ENCODE results near the gene KRTAP3-3. TPM values are rescaled to one million over a fixed set of nuclear protein-coding genes. Genes with fewer than 3 reads are reported as not detected.

KRTAP3-3 gene
- total and polyA plus RNA-seq, 4 experiments from 2014 or later: not detected

DNA sequence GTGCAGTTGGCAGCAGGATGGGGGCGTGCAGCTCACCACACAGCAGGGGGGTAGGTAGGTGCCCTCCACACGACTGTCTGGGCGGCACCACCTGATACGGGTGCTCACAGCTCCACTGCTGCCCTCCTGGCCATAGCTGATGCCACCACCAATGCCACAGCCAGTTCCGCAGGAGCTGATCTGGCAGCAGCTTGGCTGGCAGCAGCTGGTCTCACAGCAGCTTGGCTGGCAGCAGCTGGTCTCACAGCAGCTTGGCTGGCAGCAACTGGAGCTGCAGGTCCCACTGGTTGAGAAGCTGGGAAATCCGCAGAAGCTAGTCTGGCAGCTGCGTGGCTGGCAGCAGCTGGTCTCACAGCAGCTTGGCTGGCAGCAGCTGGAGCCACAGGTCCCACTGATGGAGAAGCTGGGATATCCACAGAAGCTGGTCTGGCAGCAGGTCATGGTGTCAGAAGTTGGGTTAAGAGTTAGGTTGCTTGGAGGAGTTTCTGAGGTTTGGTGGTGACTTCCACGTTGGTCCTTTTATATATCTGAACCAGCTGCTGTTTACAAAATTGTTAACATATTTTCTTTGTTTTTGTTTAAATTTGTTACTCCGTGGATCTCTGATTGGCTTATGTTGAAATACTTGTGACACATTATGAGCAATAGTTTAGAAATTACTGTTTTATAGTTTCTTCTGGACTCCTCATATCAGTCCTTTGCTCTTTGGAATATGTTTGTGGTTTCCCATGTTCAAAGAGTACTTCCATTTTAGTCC, 32.9 kb upstream of the KRTAP3-3 start, which contains the start of gene KRTAP1-5:
Gene KRTAP1-5 (minus strand): TSS at position 494 of the 757 bp plus-strand sequence. CDS start 53 bp downstream, at position 441.
- peaks cover 17 to 25% of the 10 kb centered on the region in 2 donors for H3K27me3 Mint-ChIP-seq

GRCh38 chr17:41024697-41025096, 30.7 kb upstream of the KRTAP3-3 start:
- Histone ChIP-seq H3K27me3 (ENCODE audit: insufficient read depth, low read length) (no peaks in the 10 kb centered on the region), H3K4me3 (ENCODE audit: low read length in 2 of 2) (no peak overlapping the region), H3K36me3 (ENCODE audit: insufficient read depth, low read length) (no peaks in the 10 kb centered on the region), H3K27ac (ENCODE audit: low read depth, low read length) (no peak overlapping the region), H3K9me3 (ENCODE audit: control insufficient read depth in 1 of 2, low read length in 2 of 2) (no peaks in the 10 kb centered on the region), H3K4me1 (ENCODE audit: insufficient read depth, low read length) (no peaks in the 10 kb centered on the region)
- Mint-ChIP-seq H3K4me3 (no peak overlapping the region), H3K27ac (no peak overlapping the region), H3K9me3 (peaks cover 0 to 6% (median 3%) of the 10 kb centered on the region in 8 donors), H3K4me1 (no peaks in the 10 kb centered on the region), H3K36me3 (no peaks in the 10 kb centered on the region), H3K27me3 (peaks cover 14 to 16% of the 10 kb centered on the region in 2 donors)
- ChIA-PET POLR2A (ENCODE audit: partially characterized antibody) (no interaction called here), CTCF (ENCODE audit: partially characterized antibody) (no interaction called here)
- intact Hi-C loops (cut with micrococcal nuclease): no loop called here
- DNase-seq: no peak

More for the DNA sequence above, 32.9 kb upstream of the KRTAP3-3 start, which contains the start of gene KRTAP1-5:
- no peak within 1 kb of the TSS for H3K27ac Mint-ChIP-seq
- intact Hi-C loops (cut with micrococcal nuclease): no loop called here
- ChIA-PET CTCF (ENCODE audit: partially characterized antibody) (no interaction called here), POLR2A (ENCODE audit: partially characterized antibody) (no interaction called here)
- no peaks in the 10 kb centered on the region for H3K36me3 Mint-ChIP-seq
- Histone ChIP-seq H3K4me1 (ENCODE audit: insufficient read depth, low read length) (no peaks in the 10 kb centered on the region), H3K27me3 (ENCODE audit: insufficient read depth, low read length) (no peaks in the 10 kb centered on the region), H3K9me3 (ENCODE audit: control insufficient read depth in 1 of 2, low read length in 2 of 2) (no peaks in the 10 kb centered on the region), H3K4me3 (ENCODE audit: low read length in 2 of 2) (no peak within 1 kb of the TSS), H3K36me3 (ENCODE audit: insufficient read depth, low read length) (no peaks in the 10 kb centered on the region), H3K27ac (ENCODE audit: low read depth, low read length) (no peak within 1 kb of the TSS)
- DNase-seq: no peak
- H3K9me3 Mint-ChIP-seq: no peaks in the 10 kb centered on the region
- no peak within 1 kb of the TSS for H3K4me3 Mint-ChIP-seq
- H3K4me1 Mint-ChIP-seq: no peaks in the 10 kb centered on the region

- H3K27me3 ChIP-seq (ENCODE audit: insufficient read depth, low read length): no peaks in the 10 kb centered on the region
- CTCF ChIA-PET (ENCODE audit: partially characterized antibody): no interaction called here
- no peak for DNase-seq
- H3K4me3 Mint-ChIP-seq: no peak overlapping the region
- peaks cover 0 to 6% (median 3%) of the 10 kb centered on the region in 8 donors for H3K9me3 Mint-ChIP-seq
- no peaks in the 10 kb centered on the region for H3K4me1 Mint-ChIP-seq
- POLR2A ChIA-PET (ENCODE audit: partially characterized antibody): no interaction called here
- H3K36me3 ChIP-seq (ENCODE audit: insufficient read depth, low read length): no peaks in the 10 kb centered on the region
- no peak overlapping the region for H3K27ac Mint-ChIP-seq
- no peak overlapping the region for H3K27ac ChIP-seq (ENCODE audit: low read depth, low read length)
- no peaks in the 10 kb centered on the region for H3K9me3 ChIP-seq (ENCODE audit: control insufficient read depth in 1 of 2, low read length in 2 of 2)
- H3K4me1 ChIP-seq (ENCODE audit: insufficient read depth, low read length): no peaks in the 10 kb centered on the region
- H3K4me3 ChIP-seq (ENCODE audit: low read length in 2 of 2): no peak overlapping the region
- intact Hi-C loops (cut with micrococcal nuclease): no loop called here
- H3K27me3 Mint-ChIP-seq: peaks cover 7 to 10% of the 10 kb centered on the region in 2 donors
- H3K36me3 Mint-ChIP-seq: no peaks in the 10 kb centered on the region
Observed at GRCh38 chr17:41020336-41020735, 26.4 kb upstream of the KRTAP3-3 start.

GRCh38 chr17:41019415-41019814, 25.5 kb upstream of the KRTAP3-3 start:
- Histone ChIP-seq H3K27ac (ENCODE audit: low read depth, low read length) (no peak overlapping the region), H3K9me3 (ENCODE audit: control insufficient read depth in 1 of 2, low read length in 2 of 2) (no peaks in the 10 kb centered on the region), H3K4me3 (ENCODE audit: low read length in 2 of 2) (no peak overlapping the region), H3K27me3 (ENCODE audit: insufficient read depth, low read length) (no peaks in the 10 kb centered on the region), H3K4me1 (ENCODE audit: insufficient read depth, low read length) (no peaks in the 10 kb centered on the region), H3K36me3 (ENCODE audit: insufficient read depth, low read length) (no peaks in the 10 kb centered on the region)
- no peaks in the 10 kb centered on the region for H3K4me1 Mint-ChIP-seq
- intact Hi-C loops (cut with micrococcal nuclease): no loop called here
- ChIA-PET POLR2A (ENCODE audit: partially characterized antibody) (no interaction called here), CTCF (ENCODE audit: partially characterized antibody) (no interaction called here)
- H3K27me3 Mint-ChIP-seq: peaks cover 8 to 10% of the 10 kb centered on the region in 2 donors
- peaks cover 0 to 6% (median 3%) of the 10 kb centered on the region in 8 donors for H3K9me3 Mint-ChIP-seq
- H3K27ac Mint-ChIP-seq: no peak overlapping the region
- no peaks in the 10 kb centered on the region for H3K36me3 Mint-ChIP-seq
- DNase-seq: no peak
- H3K4me3 Mint-ChIP-seq: no peak overlapping the region

DNA sequence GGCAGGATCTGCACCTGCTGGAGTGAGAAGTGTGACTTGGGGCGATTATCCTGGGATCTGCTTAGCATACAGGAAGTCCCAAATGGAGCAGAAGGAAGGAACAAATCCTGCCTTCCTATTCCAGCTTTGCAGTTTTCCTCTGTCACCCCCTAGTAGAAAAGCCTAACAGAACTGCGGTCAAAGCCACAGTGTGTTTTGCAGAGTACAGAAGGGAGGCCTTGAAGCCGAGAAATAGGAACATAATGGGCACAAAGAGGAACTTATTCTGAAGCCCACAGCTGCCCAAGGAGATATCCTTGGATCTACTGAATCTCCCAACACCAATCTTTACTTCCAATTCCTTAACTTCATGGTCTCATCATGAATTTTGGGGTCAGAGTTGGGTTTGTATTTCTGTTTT, 24.6 kb upstream of the KRTAP3-3 start:
- H3K9me3 Mint-ChIP-seq: peaks cover 0 to 6% (median 3%) of the 10 kb centered on the region in 8 donors
- H3K4me3 Mint-ChIP-seq: no peak overlapping the region
- peak overlapping the region in 1 of 7 donors; percentile 66 for H3K27ac Mint-ChIP-seq
- no peaks in the 10 kb centered on the region for H3K9me3 ChIP-seq (ENCODE audit: control insufficient read depth in 1 of 2, low read length in 2 of 2)
- H3K4me1 ChIP-seq (ENCODE audit: insufficient read depth, low read length): no peaks in the 10 kb centered on the region
- peaks cover 7 to 8% of the 10 kb centered on the region in 2 donors for H3K27me3 Mint-ChIP-seq
- H3K27ac ChIP-seq (ENCODE audit: low read depth, low read length): no peak overlapping the region
- intact Hi-C loops (cut with micrococcal nuclease): no loop called here
- DNase-seq: no peak
- H3K4me3 ChIP-seq (ENCODE audit: low read length in 2 of 2): no peak overlapping the region
- H3K36me3 ChIP-seq (ENCODE audit: insufficient read depth, low read length): no peaks in the 10 kb centered on the region
- no peaks in the 10 kb centered on the region for H3K4me1 Mint-ChIP-seq
- no peaks in the 10 kb centered on the region for H3K36me3 Mint-ChIP-seq
- ChIA-PET POLR2A (ENCODE audit: partially characterized antibody) (no interaction called here), CTCF (ENCODE audit: partially characterized antibody) (no interaction called here)
- H3K27me3 ChIP-seq (ENCODE audit: insufficient read depth, low read length): no peaks in the 10 kb centered on the region

GRCh38 chr17:41016578-41017215, 22.7 kb upstream of the KRTAP3-3 start:
- Histone ChIP-seq H3K36me3 (ENCODE audit: insufficient read depth, low read length) (no peaks in the 10 kb centered on the region), H3K27ac (ENCODE audit: low read depth, low read length) (no peak overlapping the region), H3K4me3 (ENCODE audit: low read length in 2 of 2) (no peak overlapping the region), H3K4me1 (ENCODE audit: insufficient read depth, low read length) (no peaks in the 10 kb centered on the region), H3K27me3 (ENCODE audit: insufficient read depth, low read length) (no peaks in the 10 kb centered on the region), H3K9me3 (ENCODE audit: control insufficient read depth in 1 of 2, low read length in 2 of 2) (no peaks in the 10 kb centered on the region)
- intact Hi-C loops (cut with micrococcal nuclease): no loop called here
- no peak for DNase-seq
- Mint-ChIP-seq H3K27me3 (peaks cover 7 to 8% of the 10 kb centered on the region in 2 donors), H3K4me1 (no peaks in the 10 kb centered on the region), H3K9me3 (peaks cover 0 to 5% (median 3%) of the 10 kb centered on the region in 8 donors), H3K4me3 (no peak overlapping the region), H3K27ac (no peak overlapping the region), H3K36me3 (no peaks in the 10 kb centered on the region)
- CTCF ChIA-PET (ENCODE audit: partially characterized antibody): no interaction called here
- POLR2A ChIA-PET (ENCODE audit: partially characterized antibody): no interaction called here

DNA sequence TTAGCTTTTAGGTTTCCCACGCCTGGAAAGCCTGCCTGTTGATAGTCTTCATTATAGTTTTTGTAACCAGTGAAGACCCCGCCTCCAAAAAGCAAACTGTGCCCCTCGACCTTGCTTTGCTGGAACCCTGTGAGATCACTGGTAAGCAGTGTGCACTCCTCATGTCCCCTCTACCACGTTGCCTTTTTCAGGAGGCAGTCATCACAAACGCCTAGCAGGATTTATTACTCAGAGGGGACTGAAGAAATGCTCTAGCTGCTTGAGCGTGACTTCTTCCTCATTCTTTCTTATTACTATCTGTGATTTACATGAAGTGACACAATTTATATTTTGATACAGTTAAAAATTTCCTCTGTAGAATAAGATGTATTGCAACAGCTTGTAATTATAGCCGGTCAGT, 21.5 kb upstream of the KRTAP3-3 start:
- H3K9me3 ChIP-seq (ENCODE audit: control insufficient read depth in 1 of 2, low read length in 2 of 2): no peaks in the 10 kb centered on the region
- H3K4me3 Mint-ChIP-seq: no peak overlapping the region
- no peak overlapping the region for H3K27ac ChIP-seq (ENCODE audit: low read depth, low read length)
- no peaks in the 10 kb centered on the region for H3K27me3 ChIP-seq (ENCODE audit: insufficient read depth, low read length)
- no peaks in the 10 kb centered on the region for H3K36me3 Mint-ChIP-seq
- H3K27me3 Mint-ChIP-seq: peaks cover 5 to 7% of the 10 kb centered on the region in 2 donors
- peaks cover 0 to 2% (median 0%) of the 10 kb centered on the region in 8 donors for H3K9me3 Mint-ChIP-seq
- no peak overlapping the region for H3K27ac Mint-ChIP-seq
- no peak for DNase-seq
- H3K4me3 ChIP-seq (ENCODE audit: low read length in 2 of 2): no peak overlapping the region
- intact Hi-C loops (cut with micrococcal nuclease): no loop called here
- no peaks in the 10 kb centered on the region for H3K4me1 Mint-ChIP-seq
- no peaks in the 10 kb centered on the region for H3K36me3 ChIP-seq (ENCODE audit: insufficient read depth, low read length)
- ChIA-PET POLR2A (ENCODE audit: partially characterized antibody) (no interaction called here), CTCF (ENCODE audit: partially characterized antibody) (no interaction called here)
- no peaks in the 10 kb centered on the region for H3K4me1 ChIP-seq (ENCODE audit: insufficient read depth, low read length)

Measured in CD4-positive, alpha-beta memory T cell (primary cell).